T1000 (cell line): ENCODE data around the gene SAMD4B.
A peak's percentile ranks its signal among the peaks of the same experiment; 100 is the strongest.

Source experiments
- DNase-seq: peaks from one replicate; lab custom pipeline; 2025; ENCODE audit warnings: mixed read lengths; lab: John Stamatoyannopoulos, UW

SAMD4B gene

GRCh38 chr19:39425744-39426143, 83.5 kb downstream of the SAMD4B start:
- DNase-seq, result no peak

GRCh38 chr19:39426170-39426569, 83.9 kb downstream of the SAMD4B start:
- DNase-seq, result no peak

DNA sequence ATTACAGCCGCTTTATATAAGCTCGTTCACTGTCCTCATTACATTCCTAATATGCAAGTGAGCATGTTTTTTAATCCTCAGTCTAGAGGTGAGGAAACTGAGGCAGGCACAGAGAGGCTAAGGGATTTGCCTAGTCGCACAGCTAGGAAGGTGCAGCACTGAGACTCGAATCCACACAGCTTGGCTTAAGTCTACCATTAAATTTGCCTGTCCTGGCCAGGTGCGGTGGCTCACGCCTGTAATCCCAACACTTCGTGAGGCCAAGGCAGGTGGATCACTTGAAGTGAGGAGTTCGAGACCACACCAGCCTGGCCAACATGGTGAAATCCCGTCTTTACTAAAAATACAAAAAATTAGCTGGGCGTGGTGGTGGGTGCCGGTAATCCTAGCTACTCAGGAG, 85.5 kb downstream of the SAMD4B start:
- DNase-seq, result no peak

- peak; percentile 30 for DNase-seq
These were observed 86.3 kb downstream of the SAMD4B start for GRCh38 chr19:39428283-39429112.

GRCh38 chr19:39430675-39431593, 88.7 kb downstream of the SAMD4B start:
- DNase-seq, result peak; percentile 69

- DNase-seq, result no peak
These were observed 90.4 kb downstream of the SAMD4B start for GRCh38 chr19:39432677-39433025.

DNA sequence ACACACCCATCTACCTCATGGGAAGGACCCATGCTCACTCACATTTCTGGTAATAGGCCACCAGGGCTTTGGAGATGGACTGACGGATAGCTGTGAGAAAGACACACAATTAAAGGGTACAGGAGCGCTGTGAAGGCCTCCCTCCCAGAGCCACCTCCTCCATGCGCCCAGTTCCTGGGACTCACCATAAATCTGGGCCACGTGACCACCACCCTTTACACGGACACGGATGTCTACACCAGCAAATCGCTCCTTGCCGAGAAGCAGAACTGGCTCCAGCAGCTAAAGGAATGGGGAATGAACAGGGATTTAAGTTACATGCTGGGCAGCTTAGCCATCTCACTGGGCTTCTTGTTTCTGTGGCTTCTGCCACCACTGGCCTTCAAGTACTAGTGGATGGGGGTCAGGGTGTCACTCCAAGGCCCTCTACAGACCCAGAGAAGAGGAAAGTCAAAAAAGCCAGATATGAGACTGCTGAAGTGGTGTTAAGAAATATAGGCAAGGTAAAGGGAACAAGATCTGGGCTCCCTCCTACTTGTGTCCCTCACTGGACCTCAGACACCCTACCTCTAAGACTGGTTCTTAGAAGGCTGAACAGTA, 91.4 kb downstream of the SAMD4B start:
- no peak for DNase-seq

GRCh38 chr19:39434123-39435076, 92.2 kb downstream of the SAMD4B start:
- no peak for DNase-seq
